Large intestine (tissue), 3 donors: ENCODE measurements around the gene ESR2. TPM values are rescaled to one million over a fixed set of nuclear protein-coding genes. Genes with fewer than 3 reads are reported as not detected.
"Not testable (repeated sequence)": the region's sequence is repeated elsewhere in the genome, so short reads cannot be mapped to it uniquely, and the experiment has no call there.

Experiments
- DNase-seq, 2 donors: peaks; one replicate each; pipeline versions ENCODE4 v3.0.0 to v3.0.0-alpha.2; 2013
- H3K27ac ChIP-seq: one replicate; pipeline ENCODE4 v1.5.1; 2013; ENCODE audit warnings: low read length
- H3K27me3 ChIP-seq: 2 replicates; pipeline ENCODE4 v1.6.1; 2013; ENCODE audit warnings: low read length; ENCODE audit not compliant: control insufficient read depth, insufficient read depth
- H3K36me3 ChIP-seq: 2 replicates; pipeline ENCODE4 v1.6.1; 2013; ENCODE audit warnings: low read length; ENCODE audit not compliant: control insufficient read depth, insufficient read depth
- H3K4me1 ChIP-seq: one replicate; pipeline ENCODE4 v1.6.1; 2013; ENCODE audit warnings: low read length; ENCODE audit not compliant: control insufficient read depth, insufficient read depth
- H3K4me3 ChIP-seq: one replicate; pipeline ENCODE4 v1.5.1; 2013; ENCODE audit warnings: low read length
- H3K9me3 ChIP-seq: one replicate; pipeline ENCODE4 v1.6.1; 2013; ENCODE audit warnings: mild to moderate bottlenecking, low read depth, low read length, moderate library complexity; ENCODE audit not compliant: control insufficient read depth
- WGBS: methylation state at CpG from one replicate; pipeline ENCODE4 v1.1.5; 2013; ENCODE audit warnings: low lambda C conversion rate; ENCODE audit not compliant: insufficient coverage; 5-methylcytosine and 5-hydroxymethylcytosine counted together
- polyA plus RNA-seq: library from polyadenylated mRNA; unstranded; fragments of 120-200 nt; gene quantifications from one replicate; pipeline ENCODE4 v1.2.1, GENCODE V29; 2013

ESR2 gene
- polyA plus RNA-seq, 1 donor, result 0.66 TPM

GRCh38 chr14:64318695-64319094 is 24.5 kb upstream of the ESR2 start:
- H3K9me3 ChIP-seq, H3K4me1 ChIP-seq, H3K36me3 ChIP-seq, H3K27ac ChIP-seq, H3K27me3 ChIP-seq, H3K4me3 ChIP-seq, DNase-seq: not testable (repeated sequence)
- no CpG with 5 or more reads among the region's 1 CpG for WGBS

DNA sequence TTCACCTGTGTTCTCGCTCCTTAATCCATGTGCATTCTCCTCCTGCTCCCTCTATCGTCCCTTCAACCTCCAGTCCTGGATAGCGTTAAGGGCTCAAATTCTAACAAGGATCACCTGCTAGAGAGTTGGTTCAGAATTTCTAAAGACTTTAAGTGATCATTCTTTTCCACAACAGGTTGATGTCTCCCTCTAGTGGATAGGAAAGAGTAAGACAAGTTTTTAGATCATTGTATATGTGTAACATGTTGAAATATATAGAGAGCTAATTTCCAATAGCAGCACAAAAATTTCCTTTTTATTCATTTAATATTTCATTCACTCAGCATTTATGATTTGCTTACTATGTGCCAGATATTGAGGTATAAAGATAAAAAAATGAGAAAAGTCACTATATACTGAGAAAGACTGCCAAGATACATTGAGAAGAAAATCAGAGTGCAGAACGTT is 9.3 kb upstream of the ESR2 start:
- no peaks in the 10 kb centered on the region for H3K27me3 ChIP-seq
- no peaks in the 10 kb centered on the region for H3K36me3 ChIP-seq
- H3K27ac ChIP-seq, result no peak overlapping the region
- no peaks in the 10 kb centered on the region for H3K9me3 ChIP-seq
- H3K4me3 ChIP-seq, result no peak overlapping the region
- DNase-seq, result peak; percentile 8 to 46
- WGBS, result no CpG with 5 or more reads among the region's 4 CpGs
- no peaks in the 10 kb centered on the region for H3K4me1 ChIP-seq

DNA sequence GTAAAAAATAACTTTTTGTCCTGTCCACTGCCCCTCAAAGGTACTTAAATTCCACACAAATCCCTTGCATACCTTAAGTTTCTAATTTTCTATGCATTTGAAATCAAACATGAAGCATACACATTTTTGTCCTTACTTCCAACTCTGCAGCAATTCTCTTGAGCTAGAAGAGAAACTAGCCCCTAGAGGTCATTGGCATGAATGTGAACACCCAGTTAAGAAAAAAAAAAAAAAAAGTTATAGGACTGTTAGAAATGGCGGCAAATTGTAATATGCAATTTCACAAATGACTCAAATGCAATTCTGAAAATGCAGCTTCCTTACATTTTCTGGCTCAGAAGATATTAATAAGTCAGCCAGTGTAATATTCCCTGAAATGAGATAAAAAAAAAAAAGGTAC is 4.6 kb upstream of the ESR2 start:
- Histone ChIP-seq H3K4me1 (peaks cover 10% of the 10 kb centered on the region), H3K27me3 (peaks cover 15% of the 10 kb centered on the region), H3K9me3 (no peaks in the 10 kb centered on the region), H3K36me3 (no peaks in the 10 kb centered on the region), H3K27ac (no peak overlapping the region), H3K4me3 (no peak overlapping the region)
- no CpG with 5 or more reads among the region's 1 CpG for WGBS
- no peak for DNase-seq

- H3K27ac ChIP-seq, result no peak overlapping the region
- H3K27me3 ChIP-seq, result peaks cover 21% of the 10 kb centered on the region
- H3K9me3 ChIP-seq, result no peaks in the 10 kb centered on the region
- no peak for DNase-seq
- peaks cover 11% of the 10 kb centered on the region for H3K4me1 ChIP-seq
- no peak overlapping the region for H3K4me3 ChIP-seq
- no peaks in the 10 kb centered on the region for H3K36me3 ChIP-seq
These were observed 2.4 kb upstream of the ESR2 start for GRCh38 chr14:64296561-64296960.

DNA sequence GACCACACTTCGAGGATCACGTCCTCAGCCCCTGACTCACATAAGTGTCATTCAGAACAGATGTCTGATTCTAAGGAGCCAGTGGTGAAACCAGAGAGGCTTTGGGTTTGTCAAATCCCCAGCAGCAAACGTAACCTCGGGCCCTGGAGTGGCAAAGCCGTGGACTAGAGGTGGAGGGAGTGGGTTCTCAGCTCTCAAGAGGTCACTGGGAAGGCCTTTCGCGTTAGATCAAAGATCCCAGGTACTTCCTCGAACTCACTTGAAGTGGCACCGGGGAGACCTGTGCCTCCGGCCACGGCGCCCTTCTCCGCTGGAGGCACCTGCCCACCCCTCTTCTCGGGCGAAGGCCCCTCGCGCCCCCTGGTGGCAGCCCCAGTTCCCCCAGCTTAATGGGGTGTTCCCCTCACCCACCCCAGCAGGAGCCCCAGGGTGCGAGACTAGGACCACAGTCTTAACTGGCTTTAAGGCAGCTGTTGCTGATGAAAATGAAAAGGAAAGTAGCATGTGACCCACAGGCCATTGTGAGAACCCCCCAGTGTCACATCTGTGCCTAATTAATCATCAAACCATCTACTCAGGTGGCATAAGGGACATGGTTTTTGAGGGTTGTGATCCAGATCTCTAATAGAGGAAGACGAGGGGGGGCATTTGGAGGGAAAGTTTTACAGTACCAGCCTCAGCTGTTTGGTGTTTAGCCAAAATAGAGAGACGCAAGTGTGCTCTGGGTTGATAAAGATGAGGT is 672 bp upstream of the ESR2 start:
- H3K4me1 ChIP-seq, result peaks cover 11% of the 10 kb centered on the region
- no peak overlapping the region for H3K27ac ChIP-seq
- peaks cover 21% of the 10 kb centered on the region for H3K27me3 ChIP-seq
- H3K4me3 ChIP-seq, result peak overlapping the region; percentile 38
- no peaks in the 10 kb centered on the region for H3K9me3 ChIP-seq
- no peaks in the 10 kb centered on the region for H3K36me3 ChIP-seq
- 80% methylated on average over 1 of the region's 20 CpGs for WGBS
- peak; percentile 49 to 69 for DNase-seq

GRCh38 chr14:64292197-64292596 is 2.0 kb downstream of the ESR2 start:
- 83% methylated on average over 2 of the region's 3 CpGs for WGBS
- Histone ChIP-seq H3K9me3 (no peaks in the 10 kb centered on the region), H3K36me3 (no peaks in the 10 kb centered on the region), H3K4me1 (peaks cover 11% of the 10 kb centered on the region), H3K27ac (no peak overlapping the region), H3K4me3 (no peak overlapping the region), H3K27me3 (peaks cover 21% of the 10 kb centered on the region)
- DNase-seq, result no peak

- no peak overlapping the region for H3K4me3 ChIP-seq
- no peaks in the 10 kb centered on the region for H3K9me3 ChIP-seq
- WGBS, result no CpG with 5 or more reads among the region's 1 CpG
These were observed 4.6 kb downstream of the ESR2 start for GRCh38 chr14:64289571-64289970.

DNA sequence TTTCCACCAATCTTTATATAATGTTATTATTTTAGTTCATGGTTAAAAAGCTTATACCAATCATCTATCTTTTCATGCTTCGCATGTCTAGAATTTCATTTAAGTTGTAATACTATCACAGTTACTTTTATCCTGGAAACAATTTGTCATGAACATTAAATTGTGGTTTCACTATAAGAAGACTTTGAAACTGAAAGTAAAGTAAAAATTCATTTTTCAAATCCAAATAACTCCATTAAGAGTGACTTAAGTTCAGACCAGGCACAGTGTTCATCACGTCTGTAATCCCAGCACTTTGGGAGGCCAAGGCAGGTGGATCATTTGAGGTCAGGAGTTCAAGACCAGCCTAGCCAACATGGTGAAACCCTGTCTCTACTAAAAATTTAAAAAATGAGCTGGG is 12.4 kb downstream of the ESR2 start:
- Histone ChIP-seq H3K27me3 (no peaks in the 10 kb centered on the region), H3K36me3 (no peaks in the 10 kb centered on the region), H3K27ac (no peak overlapping the region), H3K4me1 (no peaks in the 10 kb centered on the region), H3K9me3 (no peaks in the 10 kb centered on the region), H3K4me3 (no peak overlapping the region)
- no peak for DNase-seq
- WGBS, result 86% methylated on average over 1 of the region's 2 CpGs

More at GRCh38 chr14:64289571-64289970, 4.6 kb downstream of the ESR2 start:
- peaks cover 6% of the 10 kb centered on the region for H3K4me1 ChIP-seq
- H3K36me3 ChIP-seq, result no peaks in the 10 kb centered on the region
- no peak overlapping the region for H3K27ac ChIP-seq
- DNase-seq, result no peak
- peaks cover 14% of the 10 kb centered on the region for H3K27me3 ChIP-seq

- WGBS, result 100% methylated on average over 3 of the region's 15 CpGs
- H3K27ac ChIP-seq, result no peak overlapping the region
- H3K36me3 ChIP-seq, result no peaks in the 10 kb centered on the region
- H3K9me3 ChIP-seq, result no peaks in the 10 kb centered on the region
- no peaks in the 10 kb centered on the region for H3K4me1 ChIP-seq
- H3K27me3 ChIP-seq, result no peaks in the 10 kb centered on the region
- no peak for DNase-seq
- no peak overlapping the region for H3K4me3 ChIP-seq
These were observed 14.2 kb downstream of the ESR2 start for GRCh38 chr14:64279704-64280668.

- no peak overlapping the region for H3K4me3 ChIP-seq
- no peaks in the 10 kb centered on the region for H3K36me3 ChIP-seq
- H3K4me1 ChIP-seq, result no peaks in the 10 kb centered on the region
- no peak overlapping the region for H3K27ac ChIP-seq
- no peaks in the 10 kb centered on the region for H3K9me3 ChIP-seq
- H3K27me3 ChIP-seq, result no peaks in the 10 kb centered on the region
- 80% methylated on average over 1 of the region's 2 CpGs for WGBS
- no peak for DNase-seq
These were observed 15.7 kb downstream of the ESR2 start for GRCh38 chr14:64278458-64278857.
